ENCODE data around the gene SYNE2.

SYNE2 gene

GRCh38 chr14:64064447-64064846 is 211.6 kb downstream of the SYNE2 start:
- no peak for DNase-seq

GRCh38 chr14:64069634-64070359 is 217.0 kb downstream of the SYNE2 start:
- DNase-seq: no peak

DNA sequence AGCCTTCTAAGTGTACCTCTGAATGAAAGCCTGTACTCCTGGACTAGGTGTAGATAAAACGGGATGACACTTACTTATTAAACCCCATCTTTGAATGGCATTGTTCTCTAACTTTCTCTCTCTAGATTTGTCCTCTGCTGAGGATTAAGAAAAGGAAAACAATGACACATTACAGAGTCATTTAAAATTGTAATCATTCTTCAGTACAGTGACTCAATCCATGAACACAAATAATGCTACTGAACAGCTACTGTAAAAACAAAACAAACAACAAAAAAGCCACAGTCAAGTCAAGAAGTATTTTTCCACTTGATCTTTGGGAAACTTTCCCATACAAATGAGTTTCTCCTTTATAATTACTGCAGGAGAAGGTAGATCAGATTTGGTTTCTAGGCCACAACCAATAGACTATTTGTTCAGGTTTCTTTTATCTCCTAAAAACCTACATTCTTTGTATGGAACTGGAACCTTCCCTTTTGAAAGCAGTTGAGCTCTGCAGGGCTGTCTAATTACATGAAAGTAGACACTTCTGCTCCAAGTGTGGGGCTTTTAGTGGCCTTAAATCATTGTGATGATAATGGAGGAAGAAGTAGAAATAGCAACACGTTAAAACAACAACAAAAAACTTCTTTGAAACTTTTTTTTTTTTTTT is 222.3 kb downstream of the SYNE2 start:
- no peak for DNase-seq

GRCh38 chr14:64075613-64076005 is 222.8 kb downstream of the SYNE2 start:
- DNase-seq: no peak

- DNase-seq: no peak
Observed at GRCh38 chr14:64080452-64080851, 227.6 kb downstream of the SYNE2 start.

DNA sequence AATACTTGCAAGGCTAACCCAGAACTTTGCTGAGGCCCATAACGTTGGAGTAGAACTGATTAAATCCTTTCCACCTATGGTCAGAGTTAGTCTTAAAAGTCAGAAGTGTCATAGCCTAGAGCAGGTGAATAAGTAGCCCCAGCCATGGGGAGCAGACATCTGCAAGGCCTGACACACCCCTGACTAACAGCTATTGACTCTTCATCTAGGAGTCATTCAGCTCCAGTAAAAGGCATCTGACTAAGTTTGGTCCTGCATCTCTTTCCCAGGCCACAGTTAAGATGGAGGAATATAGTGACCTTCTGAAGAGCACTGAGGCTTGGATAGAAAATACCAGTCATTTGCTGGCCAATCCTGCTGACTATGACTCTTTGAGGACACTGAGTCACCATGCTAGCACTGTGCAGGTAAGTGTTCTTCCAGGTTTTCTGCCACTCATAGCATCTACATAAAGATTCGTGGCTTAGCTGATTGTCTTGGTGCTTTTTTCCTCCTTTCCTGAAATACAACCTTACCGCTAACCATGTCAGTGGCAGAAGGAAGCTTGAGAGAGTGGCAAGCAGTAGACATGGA is 228.5 kb downstream of the SYNE2 start:
- DNase-seq: no peak

DNA sequence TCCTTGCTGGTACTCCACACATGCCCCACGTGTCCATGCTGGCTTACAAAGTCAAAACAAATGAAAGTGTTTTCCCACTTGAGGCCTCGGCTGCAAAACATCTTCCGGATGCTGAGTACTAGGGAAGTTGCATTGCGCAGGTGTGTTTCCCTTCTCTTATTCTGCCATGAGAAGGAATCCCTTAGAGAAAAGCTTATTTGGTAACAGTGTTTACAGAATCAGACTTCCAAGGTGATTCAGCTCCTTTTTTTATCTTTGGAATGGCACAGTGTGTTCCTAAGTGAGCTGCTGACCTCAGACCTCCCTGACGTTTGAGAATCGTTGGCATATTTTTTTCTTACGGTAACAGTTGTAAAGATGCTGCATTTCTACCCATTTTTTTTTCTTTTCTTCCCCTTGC is 230.0 kb downstream of the SYNE2 start:
- DNase-seq: no peak

- no peak for DNase-seq
Observed at GRCh38 chr14:64088647-64088964, 235.8 kb downstream of the SYNE2 start.

DNA sequence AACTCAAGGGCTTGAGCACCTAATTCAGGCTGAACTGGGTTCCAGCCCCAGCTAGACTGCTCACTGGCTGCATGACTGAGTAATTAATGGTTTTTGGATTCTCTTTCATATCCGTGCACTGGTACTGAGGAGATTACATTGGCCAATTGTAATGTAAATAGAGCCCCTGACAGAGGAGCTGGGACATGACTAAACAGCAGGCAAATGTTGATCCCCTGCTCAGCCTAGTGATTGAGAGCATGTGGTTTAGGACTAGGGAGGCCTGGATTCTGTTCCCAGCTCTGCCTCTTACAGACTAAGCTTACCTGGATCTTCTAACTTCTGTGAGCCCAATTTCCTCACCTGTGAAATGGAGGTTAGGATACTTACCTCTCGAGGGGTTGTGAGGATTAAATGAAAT is 237.1 kb downstream of the SYNE2 start:
- DNase-seq: no peak

- DNase-seq: no peak
Observed at GRCh38 chr14:64091217-64091616, 238.4 kb downstream of the SYNE2 start.

DNA sequence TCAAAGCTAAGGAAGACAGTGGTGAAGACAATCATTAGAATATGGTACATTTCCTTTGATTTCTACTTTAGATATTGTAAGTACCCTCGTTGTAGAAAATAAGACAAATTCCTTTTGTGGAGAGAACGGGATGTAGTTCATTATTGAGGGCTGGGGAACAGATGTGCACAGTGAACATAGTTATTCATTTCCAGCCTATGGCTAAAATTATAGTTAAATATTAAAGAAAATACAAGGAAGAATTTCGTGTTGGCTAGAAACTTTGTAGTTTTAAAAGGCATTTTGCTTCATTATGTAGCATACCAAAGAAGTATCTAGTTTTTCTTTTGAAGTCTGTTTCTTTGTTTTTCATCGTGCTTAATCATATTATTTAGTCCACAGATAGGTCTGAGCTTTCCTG is 239.5 kb downstream of the SYNE2 start:
- DNase-seq: no peak

DNA sequence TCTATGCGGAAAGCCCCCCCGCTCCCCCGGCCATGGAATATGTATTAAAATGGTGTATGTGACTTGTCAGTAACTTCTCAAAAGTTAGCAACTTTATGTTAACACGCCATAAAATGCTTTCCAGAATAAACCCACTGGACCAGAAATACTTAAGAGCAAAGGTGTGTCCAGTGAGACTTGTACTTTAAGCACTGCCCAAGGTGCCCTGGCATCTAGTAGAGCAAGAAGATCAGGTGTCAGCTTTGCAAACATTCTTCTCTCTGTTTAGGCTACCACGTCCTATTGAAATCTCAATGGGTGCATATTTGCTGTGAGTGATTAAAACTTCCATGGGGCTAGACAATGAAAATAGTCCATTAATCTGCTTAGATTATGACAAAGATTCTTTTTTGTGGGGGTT is 240.1 kb downstream of the SYNE2 start:
- DNase-seq: no peak

DNA sequence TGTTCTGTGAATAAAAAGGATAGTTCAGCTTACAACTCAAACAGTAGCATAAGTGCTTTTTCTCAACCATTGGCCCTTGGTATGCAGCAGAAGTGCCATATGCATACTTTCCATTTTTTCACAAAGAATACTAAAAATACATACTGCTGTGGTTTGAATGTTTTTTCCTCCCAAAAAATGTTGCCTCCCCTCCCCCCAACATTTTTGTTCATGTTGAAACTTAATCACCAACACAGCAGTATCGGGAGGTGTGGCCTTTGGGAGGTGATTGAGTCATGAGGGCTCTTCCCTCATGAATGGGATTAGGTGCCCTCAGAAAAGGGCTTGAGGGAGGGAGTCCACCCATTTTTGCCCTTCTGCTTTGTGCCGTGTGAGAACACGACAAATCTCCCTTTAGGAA is 242.8 kb downstream of the SYNE2 start:
- no peak for DNase-seq

- no peak for DNase-seq
Observed at GRCh38 chr14:64098120-64098519, 245.3 kb downstream of the SYNE2 start.

GRCh38 chr14:64107438-64107837 is 254.6 kb downstream of the SYNE2 start:
- no peak for DNase-seq

GRCh38 chr14:64109819-64110554 is 257.2 kb downstream of the SYNE2 start:
- no peak for DNase-seq

- DNase-seq: no peak
Observed at GRCh38 chr14:64110802-64111201, 258.0 kb downstream of the SYNE2 start.

DNA sequence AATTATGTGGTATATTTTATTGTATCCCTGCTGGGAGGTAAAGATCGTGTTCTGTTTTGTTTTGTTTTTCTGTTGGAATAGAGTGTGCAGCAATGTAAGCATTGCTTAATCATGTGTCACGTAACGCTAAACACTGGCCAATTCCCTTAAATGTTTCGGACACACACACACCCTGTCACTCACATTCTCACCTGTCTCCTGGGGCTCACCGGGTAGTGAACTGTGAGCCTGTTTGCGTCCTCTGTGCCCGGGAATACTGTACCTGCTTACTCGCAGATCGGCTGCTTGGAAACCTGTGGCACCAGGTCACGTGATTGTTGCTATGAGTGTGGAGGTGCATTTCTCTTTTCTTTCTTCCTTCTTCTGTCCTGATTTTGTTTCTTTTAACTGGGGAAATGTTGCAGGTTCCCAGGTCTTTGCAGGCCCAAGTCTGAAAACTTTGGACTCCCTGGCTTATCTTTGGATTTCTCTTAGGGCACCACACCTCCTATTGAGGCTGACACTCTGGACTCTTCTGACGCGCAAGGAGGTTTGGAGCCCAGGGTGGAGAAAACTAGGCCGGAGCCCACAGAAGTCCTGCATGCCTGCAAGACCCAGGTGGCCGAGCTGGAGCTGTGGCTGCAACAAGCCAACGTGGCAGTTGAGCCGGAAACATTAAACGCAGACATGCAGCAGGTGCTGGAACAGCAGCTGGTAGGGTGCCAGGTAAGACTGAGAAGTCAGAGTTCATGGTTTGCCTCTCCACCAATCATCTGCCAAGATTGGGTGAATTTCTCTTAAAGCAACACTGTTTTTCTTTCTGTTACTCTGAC is 260.3 kb downstream of the SYNE2 start:
- no peak for DNase-seq

GRCh38 chr14:64114166-64114565 is 261.4 kb downstream of the SYNE2 start:
- DNase-seq: no peak

GRCh38 chr14:64114796-64115195 is 262.0 kb downstream of the SYNE2 start:
- DNase-seq: no peak

GRCh38 chr14:64115401-64115800 is 262.6 kb downstream of the SYNE2 start:
- DNase-seq: no peak
